Gastrocnemius medialis (tissue), 4 donors: ENCODE measurements around the gene VPS8.

Source experiments
- POLR2A ChIP-seq, 2 donors: fragments of 450-650 bp; IDR thresholded peaks; one replicate each; pipeline ENCODE4 v1.6.1; 2017; ENCODE audit warnings: antibody characterized with exemption in 2 of 2, mild to moderate bottlenecking in 2 of 2, moderate library complexity in 2 of 2
- TF ChIP-seq, protein P1 (sequence below), 5 experiments: fragments of 450-650 bp in 3 of 5; fragments of 200-600 bp in 2 of 5; sonication (generic) in 2 of 5; IDR thresholded peaks in 4 of 5; conservative IDR thresholded peaks in 1 of 5; 1 replicate in 4 of 5; 2 replicates in 1 of 5; pipeline ENCODE4 v1.5.1; 2016 to 2019; ENCODE audit warnings: antibody characterized with exemption in 5 of 5, mild to moderate bottlenecking in 3 of 5, moderate library complexity in 3 of 5

DNA sequence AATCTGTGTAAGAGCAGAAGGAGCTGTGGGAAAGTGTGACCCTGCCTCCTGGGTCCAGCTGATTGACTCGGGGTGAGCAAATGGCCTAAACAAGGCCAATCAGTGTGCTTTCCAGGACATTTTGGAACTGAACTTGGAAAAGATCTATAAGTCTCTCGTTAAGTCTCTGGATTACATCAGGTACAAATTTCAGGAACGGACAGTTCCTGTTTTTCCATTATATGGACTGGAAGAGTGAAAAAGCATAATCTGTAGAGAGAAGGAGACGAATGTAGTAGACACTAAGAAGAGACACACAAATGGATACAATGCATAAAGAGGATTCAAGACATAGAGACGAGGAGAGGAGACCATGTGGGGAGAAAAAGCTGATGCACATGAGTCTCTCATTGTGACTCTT, 173.6 kb downstream of the VPS8 start:
- TF ChIP-seq, protein P1, sequence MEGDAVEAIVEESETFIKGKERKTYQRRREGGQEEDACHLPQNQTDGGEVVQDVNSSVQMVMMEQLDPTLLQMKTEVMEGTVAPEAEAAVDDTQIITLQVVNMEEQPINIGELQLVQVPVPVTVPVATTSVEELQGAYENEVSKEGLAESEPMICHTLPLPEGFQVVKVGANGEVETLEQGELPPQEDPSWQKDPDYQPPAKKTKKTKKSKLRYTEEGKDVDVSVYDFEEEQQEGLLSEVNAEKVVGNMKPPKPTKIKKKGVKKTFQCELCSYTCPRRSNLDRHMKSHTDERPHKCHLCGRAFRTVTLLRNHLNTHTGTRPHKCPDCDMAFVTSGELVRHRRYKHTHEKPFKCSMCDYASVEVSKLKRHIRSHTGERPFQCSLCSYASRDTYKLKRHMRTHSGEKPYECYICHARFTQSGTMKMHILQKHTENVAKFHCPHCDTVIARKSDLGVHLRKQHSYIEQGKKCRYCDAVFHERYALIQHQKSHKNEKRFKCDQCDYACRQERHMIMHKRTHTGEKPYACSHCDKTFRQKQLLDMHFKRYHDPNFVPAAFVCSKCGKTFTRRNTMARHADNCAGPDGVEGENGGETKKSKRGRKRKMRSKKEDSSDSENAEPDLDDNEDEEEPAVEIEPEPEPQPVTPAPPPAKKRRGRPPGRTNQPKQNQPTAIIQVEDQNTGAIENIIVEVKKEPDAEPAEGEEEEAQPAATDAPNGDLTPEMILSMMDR (IDR thresholded peaks at IDR 0.05 in 4 of 5, conservative IDR thresholded peaks at IDR 0.05 in 1 of 5) = no peak
- no peak for TF ChIP-seq POLR2A (IDR thresholded peaks at IDR 0.05)
